Measurements from ENCODE around the gene ATP6AP1. TPM values are rescaled to one million over a fixed set of nuclear protein-coding genes. Genes with fewer than 3 reads are reported as not detected.

ATP6AP1 gene
- total and polyA plus RNA-seq, 9 donors, result 30.0 to 78.3 (median 65.9) TPM

DNA sequence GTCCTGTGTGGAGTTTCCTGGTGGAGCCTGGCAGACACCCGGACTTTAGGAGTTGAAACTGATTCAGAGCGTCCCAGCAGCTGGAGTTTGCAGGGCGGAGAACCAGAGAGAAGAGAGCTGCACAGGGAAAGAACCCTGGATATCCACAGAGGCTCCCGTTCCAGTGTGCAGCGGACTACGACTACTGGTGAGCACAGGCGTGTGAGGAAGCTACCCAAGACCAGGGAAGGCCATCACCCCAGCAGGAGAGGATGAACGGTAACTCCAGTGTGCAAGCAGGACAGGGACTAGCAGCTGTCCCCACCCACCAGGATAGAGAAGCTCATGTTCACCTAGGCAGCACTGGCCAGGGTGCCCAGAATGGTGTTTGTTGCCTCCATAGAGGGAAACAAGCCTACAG is 48.3 kb downstream of the ATP6AP1 start:
- no peaks in the 10 kb centered on the region for H3K9me3 ChIP-seq (replicated peaks; ENCODE audit: control insufficient read depth, low read depth, low read length)
- DNase-seq, result no peak
- WGBS (ENCODE audit: insufficient coverage), result 76% methylated on average over 8 of the region's 8 CpGs
- no peaks in the 10 kb centered on the region for H3K36me3 ChIP-seq (ENCODE audit: control insufficient read depth, insufficient read depth, low read length)
- H3K4me1 ChIP-seq (ENCODE audit: control insufficient read depth, insufficient read depth, low read length), result peaks cover 13% of the 10 kb centered on the region
- no peak overlapping the region for H3K27ac ChIP-seq (ENCODE audit: low read length)
- no peaks in the 10 kb centered on the region for H3K27me3 ChIP-seq (ENCODE audit: control insufficient read depth, insufficient read depth, low read length)
- no peak overlapping the region for H3K4me3 ChIP-seq (ENCODE audit: low read length)

GRCh38 chrX:154477891-154478477 is 49.5 kb downstream of the ATP6AP1 start:
- Histone ChIP-seq H3K4me3 (ENCODE audit: low read length) (peak overlapping the region; percentile 43), H3K27me3 (ENCODE audit: control insufficient read depth, insufficient read depth, low read length) (no peaks in the 10 kb centered on the region), H3K9me3 (replicated peaks; ENCODE audit: control insufficient read depth, low read depth, low read length) (no peaks in the 10 kb centered on the region), H3K27ac (ENCODE audit: low read length) (peak overlapping the region; percentile 29), H3K36me3 (ENCODE audit: control insufficient read depth, insufficient read depth, low read length) (no peaks in the 10 kb centered on the region), H3K4me1 (ENCODE audit: control insufficient read depth, insufficient read depth, low read length) (peaks cover 13% of the 10 kb centered on the region)
- WGBS (ENCODE audit: insufficient coverage), result 67% methylated on average over 21 of the region's 24 CpGs
- DNase-seq, result no peak

GRCh38 chrX:154478728-154479622 is 50.5 kb downstream of the ATP6AP1 start, which contains the start of gene LAGE3:
Gene LAGE3 (minus strand): TSS chrX:154479281. CDS start chrX:154478915, 366 bp downstream.
- Histone ChIP-seq H3K4me3 (ENCODE audit: low read length) (peak within 1 kb of the TSS; percentile 43), H3K9me3 (replicated peaks; ENCODE audit: control insufficient read depth, low read depth, low read length) (no peaks in the 10 kb centered on the region), H3K36me3 (ENCODE audit: control insufficient read depth, insufficient read depth, low read length) (peaks cover under 1% of the 10 kb centered on the region), H3K4me1 (ENCODE audit: control insufficient read depth, insufficient read depth, low read length) (peaks cover 13% of the 10 kb centered on the region), H3K27me3 (ENCODE audit: control insufficient read depth, insufficient read depth, low read length) (no peaks in the 10 kb centered on the region), H3K27ac (ENCODE audit: low read length) (peak within 1 kb of the TSS; percentile 86)
- peak; percentile 93 for DNase-seq
- WGBS (ENCODE audit: insufficient coverage), result 36% methylated on average over 80 of the region's 85 CpGs

DNA sequence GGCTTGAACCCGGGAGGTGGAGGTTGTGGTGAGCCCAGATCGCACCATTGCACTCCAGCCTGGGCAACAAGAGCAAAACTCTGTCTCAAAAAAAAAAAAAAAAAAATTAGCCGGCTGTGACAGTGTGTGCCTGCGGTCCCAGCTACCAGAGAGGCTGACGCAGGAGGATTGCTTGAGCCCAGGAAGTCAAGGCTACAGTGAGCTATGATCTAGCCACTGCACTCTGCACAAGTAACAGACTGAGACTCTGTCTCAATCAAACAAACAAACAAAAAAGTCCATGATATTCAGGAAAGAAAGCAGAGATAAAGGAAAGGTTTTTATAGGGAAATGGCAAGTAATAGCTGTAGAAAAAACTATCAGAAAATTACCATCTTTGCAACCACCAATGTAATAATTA is 52.7 kb downstream of the ATP6AP1 start:
- DNase-seq, result no peak
- H3K36me3 ChIP-seq (ENCODE audit: control insufficient read depth, insufficient read depth, low read length), result peaks cover 11% of the 10 kb centered on the region
- no peak overlapping the region for H3K4me3 ChIP-seq (ENCODE audit: low read length)
- 88% methylated on average over 1 of the region's 5 CpGs for WGBS (ENCODE audit: insufficient coverage)
- peaks cover 22% of the 10 kb centered on the region for H3K4me1 ChIP-seq (ENCODE audit: control insufficient read depth, insufficient read depth, low read length)
- no peak overlapping the region for H3K27ac ChIP-seq (ENCODE audit: low read length)
- no peaks in the 10 kb centered on the region for H3K27me3 ChIP-seq (ENCODE audit: control insufficient read depth, insufficient read depth, low read length)
- H3K9me3 ChIP-seq (replicated peaks; ENCODE audit: control insufficient read depth, low read depth, low read length), result no peaks in the 10 kb centered on the region

DNA sequence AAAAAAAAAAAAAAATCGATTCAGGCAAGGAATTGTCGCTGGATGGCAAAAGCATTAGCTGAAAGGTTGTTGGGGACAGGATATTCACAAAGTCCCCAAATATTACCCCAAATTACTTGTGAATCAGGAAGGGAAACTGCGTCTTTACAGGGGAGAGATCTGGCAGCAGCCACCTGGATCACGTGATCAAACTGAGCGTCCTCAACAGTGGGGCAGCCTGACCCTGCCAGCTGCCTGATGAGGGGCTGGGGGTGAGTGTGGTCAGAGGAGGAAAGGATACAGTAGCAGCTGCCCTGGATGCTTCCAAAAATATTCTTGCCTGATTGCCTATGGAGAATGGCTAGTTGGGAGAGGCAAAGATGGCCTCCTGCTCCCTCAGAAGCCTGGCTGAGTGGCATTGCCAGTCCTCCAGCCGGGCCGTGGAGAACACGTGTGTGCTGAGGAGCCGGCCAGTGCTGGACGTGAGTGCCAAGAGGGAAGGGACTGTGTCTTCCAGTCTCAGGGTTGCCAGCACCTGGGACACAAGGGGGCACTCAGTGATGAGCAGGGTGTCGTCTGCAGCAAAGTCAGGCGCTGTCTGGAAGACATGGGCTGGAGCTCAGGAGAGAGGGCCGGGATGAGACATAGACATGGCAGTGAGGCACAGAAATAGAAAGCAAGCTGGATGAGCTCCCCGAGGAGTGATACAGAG is 53.6 kb downstream of the ATP6AP1 start:
- Histone ChIP-seq H3K36me3 (ENCODE audit: control insufficient read depth, insufficient read depth, low read length) (peaks cover 11% of the 10 kb centered on the region), H3K4me3 (ENCODE audit: low read length) (no peak overlapping the region), H3K9me3 (replicated peaks; ENCODE audit: control insufficient read depth, low read depth, low read length) (no peaks in the 10 kb centered on the region), H3K4me1 (ENCODE audit: control insufficient read depth, insufficient read depth, low read length) (peaks cover 26% of the 10 kb centered on the region), H3K27me3 (ENCODE audit: control insufficient read depth, insufficient read depth, low read length) (no peaks in the 10 kb centered on the region), H3K27ac (ENCODE audit: low read length) (no peak overlapping the region)
- 69% methylated on average over 12 of the region's 14 CpGs for WGBS (ENCODE audit: insufficient coverage)
- no peak for DNase-seq

DNA sequence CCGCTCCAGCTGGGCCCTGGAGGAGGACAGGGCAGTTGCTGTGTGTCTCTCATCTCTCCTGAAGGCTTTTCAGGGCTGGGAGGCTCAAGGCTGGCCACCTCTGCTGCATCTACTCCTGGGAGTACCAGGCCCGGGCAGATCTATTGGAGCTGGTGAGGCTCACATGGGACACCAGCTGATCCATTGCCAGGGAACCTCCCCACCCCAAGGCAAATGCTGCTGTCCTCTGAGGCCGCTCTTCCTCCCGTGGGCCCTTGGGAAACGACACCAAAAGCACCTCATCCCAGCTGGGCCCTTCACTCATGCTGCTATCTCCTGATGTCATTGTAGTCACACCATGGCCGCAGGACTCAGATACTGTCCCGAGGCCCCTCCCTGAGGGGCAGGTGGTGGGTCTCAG is 54.3 kb downstream of the ATP6AP1 start:
- Histone ChIP-seq H3K4me3 (ENCODE audit: low read length) (no peak overlapping the region), H3K27ac (ENCODE audit: low read length) (no peak overlapping the region), H3K9me3 (replicated peaks; ENCODE audit: control insufficient read depth, low read depth, low read length) (no peaks in the 10 kb centered on the region), H3K4me1 (ENCODE audit: control insufficient read depth, insufficient read depth, low read length) (peaks cover 26% of the 10 kb centered on the region), H3K27me3 (ENCODE audit: control insufficient read depth, insufficient read depth, low read length) (no peaks in the 10 kb centered on the region), H3K36me3 (ENCODE audit: control insufficient read depth, insufficient read depth, low read length) (peaks cover 15% of the 10 kb centered on the region)
- WGBS (ENCODE audit: insufficient coverage), result 75% methylated on average over 7 of the region's 7 CpGs
- DNase-seq, result no peak

- Histone ChIP-seq H3K9me3 (replicated peaks; ENCODE audit: control insufficient read depth, low read depth, low read length) (no peaks in the 10 kb centered on the region), H3K27me3 (ENCODE audit: control insufficient read depth, insufficient read depth, low read length) (no peaks in the 10 kb centered on the region)
Measured at GRCh38 chrX:154483325-154483724, 54.8 kb downstream of the ATP6AP1 start.

DNA sequence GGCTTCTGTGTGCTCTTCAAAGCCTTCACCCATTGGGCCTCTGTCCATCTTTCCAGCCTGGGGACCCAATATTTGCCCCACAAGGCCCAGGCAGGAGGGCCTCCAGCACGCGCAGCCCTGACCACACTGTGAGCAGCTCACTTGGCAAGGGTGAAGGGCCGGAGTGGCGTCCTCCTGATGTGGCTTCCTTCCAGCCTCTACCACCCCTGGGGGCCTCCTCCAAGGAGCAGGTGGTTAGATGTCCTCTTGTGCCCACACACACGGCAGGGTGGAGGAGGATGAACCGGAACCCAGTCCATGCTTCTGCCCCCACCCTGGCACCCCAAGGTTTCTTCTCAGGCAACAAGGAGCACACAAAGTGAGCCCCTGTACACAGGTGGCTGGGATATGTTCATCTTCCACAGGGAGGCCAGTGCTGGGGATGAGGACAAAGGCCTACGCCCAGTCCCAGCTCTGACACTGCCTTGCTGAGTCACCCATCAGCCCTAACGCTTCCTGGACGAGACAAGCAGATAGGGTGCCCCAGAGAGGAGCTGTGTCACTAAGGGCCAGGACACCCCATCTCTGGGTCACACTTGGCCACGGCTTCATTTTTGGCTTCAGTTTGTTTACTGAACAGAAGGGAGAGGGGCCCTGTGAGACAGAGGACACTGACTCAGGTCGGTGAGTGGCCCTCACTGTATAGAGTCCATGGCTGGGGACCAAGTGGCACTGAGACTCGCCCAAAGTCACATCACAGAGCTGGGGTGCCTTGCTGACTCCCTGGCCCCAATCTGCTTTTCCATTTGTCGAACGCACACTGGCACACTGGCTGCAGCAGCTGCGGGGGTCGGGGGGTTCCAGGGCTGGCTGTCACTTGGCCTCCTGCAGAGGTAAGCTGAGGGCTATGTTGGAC is 56.0 kb downstream of the ATP6AP1 start:
- Histone ChIP-seq H3K4me1 (ENCODE audit: control insufficient read depth, insufficient read depth, low read length) (peaks cover 18% of the 10 kb centered on the region), H3K27me3 (ENCODE audit: control insufficient read depth, insufficient read depth, low read length) (no peaks in the 10 kb centered on the region), H3K36me3 (ENCODE audit: control insufficient read depth, insufficient read depth, low read length) (peaks cover 15% of the 10 kb centered on the region), H3K9me3 (replicated peaks; ENCODE audit: control insufficient read depth, low read depth, low read length) (no peaks in the 10 kb centered on the region), H3K27ac (ENCODE audit: low read length) (no peak overlapping the region), H3K4me3 (ENCODE audit: low read length) (no peak overlapping the region)
- no peak for DNase-seq
- 83% methylated on average over 14 of the region's 16 CpGs for whole genome bisulfite sequencing (ENCODE audit: insufficient coverage)

More at GRCh38 chrX:154483325-154483724, 54.8 kb downstream of the ATP6AP1 start:
- peaks cover 20% of the 10 kb centered on the region for H3K4me1 ChIP-seq (ENCODE audit: control insufficient read depth, insufficient read depth, low read length)
- 68% methylated on average over 5 of the region's 7 CpGs for WGBS (ENCODE audit: insufficient coverage)
- no peak for DNase-seq
- no peak overlapping the region for H3K27ac ChIP-seq (ENCODE audit: low read length)
- H3K36me3 ChIP-seq (ENCODE audit: control insufficient read depth, insufficient read depth, low read length), result peaks cover 15% of the 10 kb centered on the region
- H3K4me3 ChIP-seq (ENCODE audit: low read length), result no peak overlapping the region

DNA sequence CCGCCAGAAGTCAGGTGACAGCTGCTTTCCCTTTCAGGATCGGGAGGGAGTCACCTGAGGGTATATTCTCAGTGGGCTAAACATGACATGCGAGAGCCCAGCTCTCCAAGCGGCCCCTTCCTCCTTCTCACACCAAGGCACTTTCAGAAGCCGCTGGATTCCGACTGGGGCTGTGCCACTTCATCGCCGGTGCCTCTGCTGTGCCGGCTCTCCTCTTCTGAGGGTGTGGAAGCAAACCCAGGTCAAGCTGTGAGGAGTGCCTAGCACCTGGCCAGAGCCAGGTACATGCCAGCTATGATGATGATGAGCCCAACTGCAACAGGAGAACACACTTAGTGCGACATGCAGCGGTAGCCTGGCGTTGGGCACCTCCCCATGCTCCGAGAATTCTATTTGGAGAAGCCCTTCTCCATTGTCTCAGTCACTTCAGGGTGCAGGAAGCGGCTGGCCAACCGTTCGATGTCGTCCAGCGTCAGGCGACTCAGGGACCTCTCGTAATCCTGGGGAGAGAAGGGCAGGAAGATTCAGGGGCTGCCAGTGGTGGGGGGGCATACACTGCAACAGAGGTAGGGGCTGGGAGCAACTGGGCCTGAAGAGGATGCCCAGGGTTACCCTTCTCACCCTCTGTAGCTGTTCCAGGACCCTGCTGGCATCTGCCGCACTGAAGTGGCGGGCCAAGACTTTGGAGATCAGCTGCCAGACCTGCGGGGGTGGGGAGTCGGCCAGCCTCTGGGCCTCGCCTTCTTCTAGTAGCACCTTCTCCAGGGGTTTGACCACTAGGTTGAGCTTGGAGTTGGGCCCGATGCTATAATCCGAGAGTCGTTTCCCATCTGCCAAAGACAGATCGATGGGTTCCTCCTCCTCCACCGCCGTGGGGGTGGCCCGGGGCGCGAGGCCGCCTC is 56.9 kb downstream of the ATP6AP1 start:
- peaks cover 23% of the 10 kb centered on the region for H3K4me1 ChIP-seq (ENCODE audit: control insufficient read depth, insufficient read depth, low read length)
- H3K27ac ChIP-seq (ENCODE audit: low read length), result no peak overlapping the region
- no peaks in the 10 kb centered on the region for H3K9me3 ChIP-seq (replicated peaks; ENCODE audit: control insufficient read depth, low read depth, low read length)
- WGBS (ENCODE audit: insufficient coverage), result 58% methylated on average over 29 of the region's 35 CpGs
- peak overlapping the region; percentile 50 for H3K4me3 ChIP-seq (ENCODE audit: low read length)
- H3K36me3 ChIP-seq (ENCODE audit: control insufficient read depth, insufficient read depth, low read length), result peaks cover 15% of the 10 kb centered on the region
- no peak for DNase-seq
- H3K27me3 ChIP-seq (ENCODE audit: control insufficient read depth, insufficient read depth, low read length), result no peaks in the 10 kb centered on the region

All from muscle of leg (tissue), 11 donors.